GM21390 (cell line): ENCODE measurements around the gene B3GNT9.
A peak's percentile ranks its signal among the peaks of the same experiment; 100 is the strongest.

Source experiments
- ATAC-seq: cut with Tn5 transposase; IDR thresholded peaks from one replicate; pipeline ENCODE4 v1.9.1; 2021; ENCODE audit not compliant: unreplicated experiment

Gene B3GNT9

GRCh38 chr16:67186550-67186950 lies 35.8 kb upstream of the B3GNT9 start:
- ATAC-seq: no peak

GRCh38 chr16:67185651-67186134 lies 34.9 kb upstream of the B3GNT9 start:
- ATAC-seq: no peak

GRCh38 chr16:67184995-67185650 lies 34.3 kb upstream of the B3GNT9 start:
- no peak for ATAC-seq

- ATAC-seq: no peak
These were observed 33.7 kb upstream of the B3GNT9 start for GRCh38 chr16:67184453-67184994.

- peak; percentile 87 for ATAC-seq
These were observed 33.0 kb upstream of the B3GNT9 start, which contains the start of gene MATCAP1 for GRCh38 chr16:67183627-67184452. Gene MATCAP1, minus strand, starts transcription at chr16:67183963. Its CDS starts 3,353 bp downstream, at chr16:67180610.

GRCh38 chr16:67183284-67183626 lies 32.5 kb upstream of the B3GNT9 start:
- ATAC-seq: no peak

- no peak for ATAC-seq
These were observed 31.5 kb upstream of the B3GNT9 start for GRCh38 chr16:67182288-67182687.

GRCh38 chr16:67181346-67181745 lies 30.5 kb upstream of the B3GNT9 start:
- ATAC-seq: no peak

GRCh38 chr16:67180166-67180565 lies 29.4 kb upstream of the B3GNT9 start:
- ATAC-seq: no peak

- no peak for ATAC-seq
These were observed 28.8 kb upstream of the B3GNT9 start for GRCh38 chr16:67179421-67180080.

- no peak for ATAC-seq
These were observed 27.2 kb upstream of the B3GNT9 start for GRCh38 chr16:67177743-67178699.

GRCh38 chr16:67176662-67177061 lies 25.9 kb upstream of the B3GNT9 start:
- ATAC-seq: no peak

- ATAC-seq: no peak
These were observed 24.0 kb upstream of the B3GNT9 start for GRCh38 chr16:67174706-67175231.

- ATAC-seq: peak; percentile 38
These were observed 23.3 kb upstream of the B3GNT9 start for GRCh38 chr16:67173808-67174705.

- ATAC-seq: no peak
These were observed 22.5 kb upstream of the B3GNT9 start for GRCh38 chr16:67173323-67173722.

GRCh38 chr16:67170949-67171649 lies 20.3 kb upstream of the B3GNT9 start:
- no peak for ATAC-seq

GRCh38 chr16:67170168-67170948 lies 19.6 kb upstream of the B3GNT9 start, which contains the start of gene NOL3:
Gene NOL3, plus strand, starts transcription at chr16:67170538.
- ATAC-seq: peak; percentile 40
